NCI-H1092 (cell line): ENCODE data around the gene LRP2BP.
"Not testable (repeated sequence)": the region's sequence is repeated elsewhere in the genome, so short reads cannot be mapped to it uniquely, and the experiment has no call there.

ENCODE experiments used
- DNase-seq: peaks from one replicate; lab custom pipeline; 2025; lab: John Stamatoyannopoulos, UW

Gene LRP2BP

GRCh38 chr4:185361872-185362271 is 33.9 kb downstream of the LRP2BP start:
- no peak for DNase-seq

GRCh38 chr4:185359767-185360446 is 35.8 kb downstream of the LRP2BP start:
- DNase-seq: no peak

GRCh38 chr4:185358959-185359358 is 36.8 kb downstream of the LRP2BP start:
- DNase-seq: no peak

- no peak for DNase-seq
Observed at GRCh38 chr4:185358514-185358913, 37.2 kb downstream of the LRP2BP start.

DNA sequence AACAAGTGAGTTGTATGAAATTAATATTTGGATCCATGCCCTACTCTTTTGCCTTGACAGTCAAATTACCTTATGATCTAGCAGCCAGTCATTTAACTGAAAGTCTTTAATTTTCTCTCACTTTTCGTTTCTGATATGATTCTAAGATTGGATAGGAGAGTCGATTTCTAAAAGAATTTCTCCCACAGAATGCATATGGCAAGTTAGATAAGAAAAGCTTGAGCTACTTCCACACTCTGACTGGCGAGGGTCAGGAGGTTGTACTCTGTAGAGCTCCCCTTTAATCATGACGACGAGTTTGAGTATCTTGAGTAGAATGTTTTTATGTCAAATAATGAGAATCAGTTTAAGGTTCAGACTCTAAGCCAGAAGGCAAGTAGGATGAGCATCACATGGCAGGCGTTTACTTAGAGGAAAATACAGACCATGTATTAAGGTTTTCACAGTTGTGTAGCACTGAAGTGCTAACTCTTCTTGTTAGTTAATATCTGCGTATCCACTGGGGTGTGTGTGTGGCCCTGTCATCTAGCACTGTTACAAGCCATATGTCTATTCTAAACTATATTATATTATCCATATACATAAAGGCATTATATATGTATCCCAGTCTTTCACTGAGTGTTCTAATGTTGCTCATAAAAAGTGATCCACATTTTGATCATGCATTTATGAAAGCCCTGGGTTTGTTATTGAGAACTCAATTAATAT is 37.8 kb downstream of the LRP2BP start:
- DNase-seq: no peak

GRCh38 chr4:185357211-185357610 is 38.5 kb downstream of the LRP2BP start:
- DNase-seq: no peak

GRCh38 chr4:185352741-185353140 is 43.0 kb downstream of the LRP2BP start:
- DNase-seq: no peak

DNA sequence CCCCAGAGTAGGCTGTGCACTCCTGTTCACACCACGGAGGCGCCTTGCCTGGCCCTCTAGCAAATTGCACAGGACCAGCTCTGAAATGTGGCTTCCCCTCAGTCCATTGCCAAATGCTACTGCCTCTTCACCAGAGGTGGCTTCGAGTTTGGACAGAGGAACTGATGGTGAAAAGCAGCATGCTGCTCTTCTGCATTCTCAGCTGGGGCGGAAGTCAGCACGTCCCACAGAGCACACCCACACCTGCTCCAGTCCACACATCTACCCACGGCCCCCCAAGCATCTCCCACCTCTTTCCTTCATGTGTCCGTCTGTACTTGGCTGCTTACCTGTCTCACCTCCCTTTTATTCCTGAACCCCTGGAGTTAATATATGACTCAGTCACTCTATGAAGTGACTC is 43.5 kb downstream of the LRP2BP start:
- DNase-seq: no peak

DNA sequence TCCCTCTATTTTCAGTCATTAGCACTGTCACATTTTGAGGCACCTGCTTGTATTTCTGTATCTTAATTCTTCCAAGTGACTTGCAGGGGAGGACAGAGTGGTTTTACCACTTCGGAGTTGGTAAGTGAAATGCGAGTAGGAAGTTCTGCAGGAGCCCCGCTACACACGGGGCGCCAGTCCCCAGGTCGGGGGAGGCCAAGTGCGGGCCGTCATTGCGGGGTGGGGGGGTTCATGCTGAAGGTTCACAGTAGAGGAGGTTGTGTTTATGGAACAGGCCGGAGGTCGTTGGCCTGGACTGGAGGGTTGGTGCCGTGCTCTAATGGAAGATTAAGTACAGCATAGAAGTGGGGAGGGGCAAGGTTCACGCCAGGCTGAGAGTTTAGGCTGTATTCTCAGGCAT is 44.0 kb downstream of the LRP2BP start:
- DNase-seq: no peak

- no peak for DNase-seq
Observed at GRCh38 chr4:185346975-185347601, 48.6 kb downstream of the LRP2BP start.

- no peak for DNase-seq
Observed at GRCh38 chr4:185344743-185345538, 50.8 kb downstream of the LRP2BP start.

- DNase-seq: no peak
Observed at GRCh38 chr4:185343726-185344581, 51.8 kb downstream of the LRP2BP start.

DNA sequence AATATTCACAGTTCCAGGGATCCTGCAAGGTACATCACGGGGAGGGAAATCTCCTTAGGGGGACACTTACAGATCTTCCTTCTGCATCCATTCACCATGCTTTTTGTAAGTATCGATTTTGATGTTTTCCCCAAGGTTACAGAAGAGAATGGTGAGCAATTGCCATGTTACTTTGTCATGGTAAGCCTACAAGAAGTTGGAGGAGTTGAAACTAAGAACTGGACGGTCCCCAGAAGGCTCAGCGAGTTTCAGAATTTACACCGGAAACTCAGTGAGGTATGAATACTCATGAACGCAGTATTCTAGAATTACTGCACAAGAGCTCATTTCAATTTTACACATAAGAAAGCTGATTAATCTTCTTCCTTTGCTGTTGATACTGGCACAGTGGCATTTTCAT is 53.9 kb downstream of the LRP2BP start:
- DNase-seq: no peak

DNA sequence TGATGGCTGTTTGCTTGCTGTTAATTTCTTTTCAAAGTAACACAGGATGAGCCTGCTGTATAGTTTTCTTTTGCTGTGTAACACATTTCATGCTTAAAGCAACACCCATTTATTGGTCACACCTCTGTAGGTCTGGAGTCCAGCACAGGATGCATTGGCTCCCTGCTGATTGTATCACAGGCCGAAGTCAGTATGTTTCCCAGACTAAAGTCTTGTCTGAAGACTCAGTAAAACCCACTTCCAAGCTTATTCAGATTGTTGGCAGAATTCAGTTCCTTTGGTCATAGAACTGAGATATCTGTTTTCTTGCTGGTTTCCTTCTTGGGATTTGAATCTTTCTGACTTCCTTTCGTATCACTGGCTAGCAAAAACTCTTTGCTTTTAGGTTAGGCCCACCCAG is 54.3 kb downstream of the LRP2BP start:
- no peak for DNase-seq

DNA sequence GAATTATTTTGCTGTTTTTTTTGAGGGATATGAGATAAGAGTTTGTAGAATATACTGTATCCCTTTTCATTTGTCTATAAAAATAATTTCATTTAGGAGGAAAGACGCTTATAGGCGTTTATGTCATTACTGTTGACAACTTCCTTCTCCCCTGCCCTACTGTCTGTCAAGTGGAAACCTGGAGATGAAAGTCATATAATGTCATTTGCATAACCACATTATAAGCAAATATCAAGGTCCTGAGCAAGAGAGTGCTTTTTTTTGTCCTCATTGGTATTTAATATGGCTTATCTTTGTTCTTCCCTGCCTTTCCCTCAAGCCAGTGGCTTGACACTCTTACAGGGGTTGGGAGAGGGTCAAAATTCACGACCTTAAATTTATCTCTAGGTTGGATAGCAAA is 55.8 kb downstream of the LRP2BP start:
- no peak for DNase-seq

DNA sequence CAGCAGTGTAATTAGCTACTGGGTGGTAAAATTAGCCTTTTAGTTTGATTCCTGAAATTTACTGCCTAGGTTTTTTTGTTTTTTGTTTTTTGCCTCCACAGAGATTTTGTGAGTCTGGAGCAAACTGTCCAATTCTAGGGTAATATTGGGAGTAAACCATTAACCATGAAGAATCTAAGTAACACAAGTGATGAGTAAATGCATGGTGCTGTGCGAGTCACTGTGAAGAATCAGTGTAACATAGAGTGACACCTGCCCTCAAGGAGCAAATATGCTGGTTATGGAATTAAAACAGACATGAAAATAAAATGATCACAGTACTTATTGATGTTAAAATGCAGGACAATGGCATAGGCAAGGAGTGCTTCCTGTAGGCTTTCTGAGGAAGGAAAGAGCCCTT is 60.1 kb downstream of the LRP2BP start:
- no peak for DNase-seq

DNA sequence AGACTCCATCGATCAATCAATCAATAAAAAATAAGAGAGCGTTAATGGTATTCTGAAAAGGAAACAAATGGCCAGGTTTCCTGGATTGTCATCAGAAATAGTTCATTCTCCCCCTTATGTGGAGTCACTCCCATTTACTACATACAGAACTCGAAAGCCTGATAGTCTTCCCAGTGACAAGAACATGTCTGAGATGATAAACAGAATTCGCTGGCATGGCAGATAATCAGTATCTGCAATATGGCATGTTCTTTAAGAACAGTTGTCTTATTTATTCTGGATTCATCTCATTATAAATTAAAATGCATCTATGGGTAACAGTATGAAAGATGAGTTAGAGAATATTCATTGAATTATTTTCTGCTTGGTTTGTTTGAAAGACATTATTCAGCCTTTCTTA is 61.4 kb downstream of the LRP2BP start:
- DNase-seq: no peak

DNA sequence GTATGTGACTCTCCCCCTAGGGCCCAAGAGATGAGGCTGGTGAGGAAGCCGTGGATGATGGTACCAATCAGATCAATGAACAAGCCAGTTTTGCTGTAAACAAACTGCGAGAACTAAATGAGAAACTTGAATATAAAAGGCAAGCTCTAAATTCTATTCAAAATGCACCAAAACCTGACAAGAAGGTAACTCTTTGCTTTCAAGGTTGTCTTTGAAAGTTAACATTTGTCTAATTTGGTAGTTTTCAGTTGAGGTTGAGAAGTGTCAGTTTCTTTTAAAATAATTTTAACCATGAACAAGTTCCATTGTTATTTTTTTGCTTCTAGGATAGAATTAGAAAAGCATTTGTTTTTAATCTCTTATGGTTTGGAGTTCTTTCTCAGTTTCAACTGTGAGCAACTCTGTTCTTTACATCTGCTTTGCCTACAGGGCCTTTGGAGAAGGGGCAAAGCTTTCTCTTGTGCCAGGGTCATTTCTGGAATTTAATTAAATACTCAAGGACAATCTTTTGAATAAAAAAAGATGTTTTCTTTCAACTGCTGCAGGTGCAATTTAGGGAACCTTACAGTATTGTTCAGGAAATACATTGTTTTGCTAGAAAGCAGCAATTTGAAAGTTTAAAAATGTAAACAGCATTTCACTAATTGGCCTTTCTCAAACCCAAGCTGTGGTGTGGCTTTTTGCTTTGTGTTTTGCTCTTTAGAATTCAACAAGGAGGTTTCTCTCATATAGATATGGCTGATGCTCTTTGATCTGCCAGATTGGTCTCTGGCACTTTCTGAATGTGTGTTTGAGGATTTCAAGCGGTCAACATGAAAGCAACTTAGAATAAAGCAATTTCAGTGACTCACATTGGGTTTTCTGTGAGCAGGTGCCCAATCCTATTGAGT is 62.9 kb downstream of the LRP2BP start:
- no peak for DNase-seq

GRCh38 chr4:185329879-185330510 is 65.7 kb downstream of the LRP2BP start:
- not testable (repeated sequence) for DNase-seq

- DNase-seq: no peak
Observed at GRCh38 chr4:185328586-185328985, 67.1 kb downstream of the LRP2BP start.
